Breast epithelium (tissue), 3 donors: ENCODE data around the gene LY9.

ENCODE experiments used
- POLR2A ChIP-seq: fragments of 450-650 bp; IDR thresholded peaks from one replicate; pipeline ENCODE4 v1.6.1; 2016; ENCODE audit warnings: antibody characterized with exemption, mild to moderate bottlenecking, moderate library complexity
- POLR2AphosphoS5 ChIP-seq, 3 donors: sonication (generic); formaldehyde crosslinking; IDR thresholded peaks; one replicate each; pipeline ENCODE4 v1.6.1; 2017; ENCODE audit warnings: antibody characterized with exemption in 3 of 3
- TF ChIP-seq, protein P1 (sequence below), 3 donors: fragments of 450-650 bp; IDR thresholded peaks; one replicate each; pipeline ENCODE4 v1.5.1; 2016 to 2017; ENCODE audit warnings: antibody characterized with exemption in 3 of 3, mild to moderate bottlenecking in 3 of 3, moderate library complexity in 3 of 3

DNA sequence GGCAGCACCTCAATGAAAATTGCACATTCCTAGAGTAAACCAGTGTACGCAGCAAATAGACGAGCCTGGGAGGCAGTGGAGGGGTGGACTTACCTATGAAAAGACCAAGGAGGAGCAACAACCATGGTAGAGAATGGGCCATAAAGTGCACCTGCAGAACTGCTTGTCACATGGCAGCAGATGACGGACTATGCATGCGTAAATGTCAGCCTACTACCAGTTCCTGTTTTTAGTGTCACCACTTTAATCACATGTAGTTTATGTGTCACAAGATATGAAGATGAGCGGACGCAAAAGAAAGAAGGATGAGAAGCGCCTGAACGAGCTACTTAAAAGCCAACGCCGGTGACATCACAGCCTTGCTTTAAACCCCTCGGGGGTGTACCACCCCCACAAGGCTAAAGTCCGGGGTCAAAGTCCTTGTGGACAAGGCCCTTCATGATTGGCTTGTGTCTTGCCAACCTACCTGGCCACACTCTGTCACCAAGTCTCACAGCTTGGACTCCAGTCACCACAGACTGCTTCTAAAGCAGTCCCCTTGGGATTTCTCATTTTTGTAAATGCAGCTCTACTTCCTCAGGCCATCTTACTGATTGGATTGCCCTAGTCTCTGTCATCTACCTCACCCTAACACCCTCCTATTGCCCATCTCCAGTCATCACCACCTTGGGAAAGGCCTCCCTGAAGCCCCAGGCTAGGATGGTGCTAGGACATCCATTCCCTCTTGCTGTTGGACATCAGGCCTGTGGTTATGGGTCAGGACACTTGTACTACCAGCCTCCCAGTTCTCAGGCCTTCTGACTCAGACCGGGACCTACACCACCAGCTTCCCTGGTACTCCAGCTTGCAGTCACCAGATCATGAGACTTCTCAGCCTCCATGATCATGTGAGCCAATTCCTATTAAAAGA is 6.0 kb upstream of the LY9 start:
- TF ChIP-seq, protein P1, sequence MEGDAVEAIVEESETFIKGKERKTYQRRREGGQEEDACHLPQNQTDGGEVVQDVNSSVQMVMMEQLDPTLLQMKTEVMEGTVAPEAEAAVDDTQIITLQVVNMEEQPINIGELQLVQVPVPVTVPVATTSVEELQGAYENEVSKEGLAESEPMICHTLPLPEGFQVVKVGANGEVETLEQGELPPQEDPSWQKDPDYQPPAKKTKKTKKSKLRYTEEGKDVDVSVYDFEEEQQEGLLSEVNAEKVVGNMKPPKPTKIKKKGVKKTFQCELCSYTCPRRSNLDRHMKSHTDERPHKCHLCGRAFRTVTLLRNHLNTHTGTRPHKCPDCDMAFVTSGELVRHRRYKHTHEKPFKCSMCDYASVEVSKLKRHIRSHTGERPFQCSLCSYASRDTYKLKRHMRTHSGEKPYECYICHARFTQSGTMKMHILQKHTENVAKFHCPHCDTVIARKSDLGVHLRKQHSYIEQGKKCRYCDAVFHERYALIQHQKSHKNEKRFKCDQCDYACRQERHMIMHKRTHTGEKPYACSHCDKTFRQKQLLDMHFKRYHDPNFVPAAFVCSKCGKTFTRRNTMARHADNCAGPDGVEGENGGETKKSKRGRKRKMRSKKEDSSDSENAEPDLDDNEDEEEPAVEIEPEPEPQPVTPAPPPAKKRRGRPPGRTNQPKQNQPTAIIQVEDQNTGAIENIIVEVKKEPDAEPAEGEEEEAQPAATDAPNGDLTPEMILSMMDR (IDR thresholded peaks at IDR 0.05), result no peak
- no peak for TF ChIP-seq POLR2AphosphoS5 (IDR thresholded peaks at IDR 0.05)
- TF ChIP-seq POLR2A, result no peak
